Hematopoietic multipotent progenitor cell treated with erythropoietin and hydrocortisone succinate and interleukin-3 and kit ligand, for 15 days (in vitro differentiated cells): ENCODE measurements around the gene CNOT3.
"Not testable (repeated sequence)": the region's sequence is repeated elsewhere in the genome, so short reads cannot be mapped to it uniquely, and the experiment has no call there.

Source experiments
- DNase-seq: peaks from one replicate; pipeline ENCODE4 v3.0.0-alpha.2; 2015; ENCODE audit warnings: low spot score

CNOT3 gene

GRCh38 chr19:54191811-54192453, 54.4 kb downstream of the CNOT3 start:
- DNase-seq, result no peak

- DNase-seq, result no peak
These were observed 55.4 kb downstream of the CNOT3 start for GRCh38 chr19:54193011-54193410.

GRCh38 chr19:54194463-54194862, 56.9 kb downstream of the CNOT3 start:
- not testable (repeated sequence) for DNase-seq

GRCh38 chr19:54196536-54196935, 59.0 kb downstream of the CNOT3 start:
- no peak for DNase-seq

- no peak for DNase-seq
These were observed 59.6 kb downstream of the CNOT3 start for GRCh38 chr19:54197121-54197520.

GRCh38 chr19:54199401-54199800, 61.8 kb downstream of the CNOT3 start:
- DNase-seq, result no peak

- DNase-seq, result peak; percentile 26
These were observed 63.7 kb downstream of the CNOT3 start for GRCh38 chr19:54201172-54201701.

GRCh38 chr19:54201980-54202379, 64.4 kb downstream of the CNOT3 start:
- no peak for DNase-seq

GRCh38 chr19:54203151-54203611, 65.6 kb downstream of the CNOT3 start:
- DNase-seq, result no peak

- DNase-seq, result no peak
These were observed 67.4 kb downstream of the CNOT3 start for GRCh38 chr19:54204767-54205468.
